Esophagus squamous epithelium (tissue), 4 donors: ENCODE results near the gene UGT1A10.

ENCODE experiments used
- CTCF ChIP-seq, 6 experiments: fragments of 450-650 bp in 4 of 6; fragments of 200-600 bp in 2 of 6; sonication (generic) in 2 of 6; IDR thresholded peaks; one replicate each; pipeline ENCODE4 v1.5.1; 2016 to 2019; ENCODE audit warnings: antibody characterized with exemption in 6 of 6, mild to moderate bottlenecking in 4 of 6, moderate library complexity in 4 of 6
- POLR2A ChIP-seq, 4 donors: fragments of 450-650 bp; IDR thresholded peaks; one replicate each; pipeline ENCODE4 v1.6.1; 2017; ENCODE audit warnings: antibody characterized with exemption in 4 of 4, mild to moderate bottlenecking in 4 of 4, moderate library complexity in 3 of 4

- TF ChIP-seq POLR2A (IDR thresholded peaks at IDR 0.05) (no peak), CTCF (IDR thresholded peaks at IDR 0.05) (no peak)
Observed at GRCh38 chr2:233756429-233757081, 120.3 kb downstream of the UGT1A10 start.
